Neural cell (in vitro differentiated cells): ENCODE results near the gene VIT. TPM values are rescaled to one million over a fixed set of nuclear protein-coding genes. Genes with fewer than 3 reads are reported as not detected.

ENCODE experiments used
- H2AFZ ChIP-seq: fragments of 200-600, 300-800 bp; sonication (generic), shearing (Covaris generic); 2 replicates; pipeline ENCODE4 v1.6.0; 2014; ENCODE audit warnings: low read depth, mild to moderate bottlenecking, antibody characterized with exemption, low read length, moderate library complexity
- H3F3A ChIP-seq: fragments of 200-600 bp; shearing (Covaris generic); 2 replicates; pipeline ENCODE4 v1.6.1; 2016; ENCODE audit warnings: mild to moderate bottlenecking, moderate library complexity, mixed read lengths, antibody characterized with exemption, low read length; ENCODE audit not compliant: insufficient read depth, poor library complexity, severe bottlenecking
- H3K27ac ChIP-seq: fragments of 200-600, 300-800 bp; sonication (generic), shearing (Covaris generic); 2 replicates; pipeline ENCODE4 v1.5.1; 2014; ENCODE audit warnings: mild to moderate bottlenecking, low read length, moderate library complexity
- H3K27me3 ChIP-seq: fragments of 300-800, 200-600 bp; sonication (generic), shearing (Covaris generic); 2 replicates; pipeline ENCODE4 v1.6.0; 2014; ENCODE audit warnings: mild to moderate bottlenecking, low read depth, low read length, moderate library complexity; ENCODE audit not compliant: insufficient read depth
- H3K36me3 ChIP-seq: fragments of 300-800, 200-600 bp; sonication (generic), shearing (Covaris generic); 2 replicates; pipeline ENCODE4 v1.5.1; 2014; ENCODE audit warnings: mild to moderate bottlenecking, antibody characterized with exemption, low read length, moderate library complexity; ENCODE audit not compliant: insufficient read depth
- H3K4me2 ChIP-seq: fragments of 300-800, 200-600 bp; sonication (generic), shearing (Covaris generic); 2 replicates; pipeline ENCODE4 v1.6.0; 2014; ENCODE audit warnings: mild to moderate bottlenecking, low read length
- H3K4me3 ChIP-seq: fragments of 300-800, 200-600 bp; sonication (generic), shearing (Covaris generic); 2 replicates; pipeline ENCODE4 v1.5.1; 2014; ENCODE audit warnings: mild to moderate bottlenecking, low read length, moderate library complexity
- H3K79me2 ChIP-seq: fragments of 200-600 bp; shearing (Covaris generic); replicated peaks from 2 replicates; pipeline ENCODE4 v1.6.0; 2014; ENCODE audit warnings: mild to moderate bottlenecking, low read length, moderate library complexity; ENCODE audit not compliant: insufficient read depth
- H3K9ac ChIP-seq: fragments of 300-800, 200-600 bp; sonication (generic), shearing (Covaris generic); 2 replicates; pipeline ENCODE4 v1.6.1; 2016; ENCODE audit warnings: mild to moderate bottlenecking, low read length, mixed read lengths
- H3K9me2 ChIP-seq: fragments of 200-600 bp; shearing (Covaris generic); 2 replicates; pipeline ENCODE4 v1.6.1; 2016; ENCODE audit warnings: mild to moderate bottlenecking, low read length, mixed read lengths; ENCODE audit not compliant: insufficient read depth
- H3K9me3 ChIP-seq: fragments of 200-600, 300-800 bp; sonication (generic), shearing (Covaris generic); 2 replicates; pipeline ENCODE4 v1.6.1; 2016; ENCODE audit warnings: mild to moderate bottlenecking, mixed run types, low read length, moderate library complexity, mixed read lengths
- H4K20me1 ChIP-seq: fragments of 200-600 bp; shearing (Covaris generic); 2 replicates; pipeline ENCODE4 v1.6.1; 2016; ENCODE audit warnings: mild to moderate bottlenecking, mixed run types; ENCODE audit not compliant: insufficient read depth
- EP300 ChIP-seq: fragments of 450-650 bp; conservative IDR thresholded peaks from 2 replicates; pipeline ENCODE4 v1.6.1; 2014; ENCODE audit warnings: antibody characterized with exemption, mild to moderate bottlenecking, moderate library complexity; ENCODE audit not compliant: poor library complexity, severe bottlenecking
- EZH2 ChIP-seq: fragments of 200-600, 300-800 bp; shearing (Covaris generic), sonication (generic); IDR thresholded peaks from 2 replicates; pipeline ENCODE4 v1.6.1; 2014; ENCODE audit warnings: antibody characterized with exemption, low read length, borderline replicate concordance, mild to moderate bottlenecking; ENCODE audit not compliant: insufficient read depth, poor library complexity, severe bottlenecking
- MXI1 ChIP-seq: fragments of 450-650 bp; conservative IDR thresholded peaks from 2 replicates; pipeline ENCODE4 v1.6.1; 2014; ENCODE audit warnings: antibody characterized with exemption, mild to moderate bottlenecking; ENCODE audit not compliant: poor library complexity, severe bottlenecking
- POLR2AphosphoS5 ChIP-seq: IDR thresholded peaks from 2 replicates; pipeline ENCODE4 v1.6.1; 2012
- RAD21 ChIP-seq: fragments of 450-650 bp; conservative IDR thresholded peaks from 2 replicates; pipeline ENCODE4 v1.6.1; 2014; ENCODE audit warnings: antibody characterized with exemption, mild to moderate bottlenecking, moderate library complexity
- SMC3 ChIP-seq: fragments of 450-650 bp; conservative IDR thresholded peaks from 2 replicates; pipeline ENCODE4 v1.6.1; 2014; ENCODE audit warnings: antibody characterized with exemption, mild to moderate bottlenecking, moderate library complexity; ENCODE audit not compliant: poor library complexity
- TAF1 ChIP-seq: IDR thresholded peaks from 2 replicates; pipeline ENCODE4 v1.6.1; 2012; ENCODE audit warnings: low read depth
- polyA plus RNA-seq: library from polyadenylated mRNA; depleted of rRNA; stranded (reverse); fragments of >200 nt; gene quantifications from 2 replicates; pipeline ENCODE4 v1.2.3, GENCODE V29; 2014
- TF ChIP-seq, protein P1 (sequence below): IDR thresholded peaks from 2 replicates; pipeline ENCODE4 v1.6.1; 2012; ENCODE audit warnings: borderline replicate concordance
- TF ChIP-seq, protein P2 (sequence below): fragments of 450-650 bp; IDR thresholded peaks from 2 replicates; pipeline ENCODE4 v1.5.1; 2014; ENCODE audit warnings: antibody characterized with exemption, mild to moderate bottlenecking, moderate library complexity; ENCODE audit not compliant: poor library complexity, severe bottlenecking

The VIT gene
- polyA plus RNA-seq, 1 donor from 2014 or later = not detected

DNA sequence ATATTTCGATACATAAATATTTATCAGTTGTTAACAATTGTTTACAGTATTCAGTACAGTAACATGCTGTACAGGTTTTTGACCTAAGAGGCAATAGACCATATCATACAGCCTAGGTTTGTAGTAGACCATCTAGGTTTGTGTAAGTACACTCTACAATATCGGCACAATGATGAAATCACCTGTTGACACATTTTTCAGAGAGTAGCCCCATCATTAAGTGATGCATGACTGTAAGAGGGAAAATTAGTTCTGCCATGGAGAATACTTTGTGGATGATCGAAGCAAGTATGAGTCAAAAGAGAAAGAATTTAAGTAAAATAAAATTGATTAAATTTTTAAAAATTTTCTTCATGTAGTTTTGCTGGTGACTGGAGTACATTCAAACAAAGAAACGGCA lies 32.6 kb downstream of the VIT start:
- Histone ChIP-seq H3F3A (no peaks in the 10 kb centered on the region), H2AFZ (no peak overlapping the region), H3K4me3 (no peak overlapping the region), H3K79me2 (no peaks in the 10 kb centered on the region), H3K4me2 (no peak overlapping the region), H3K9me3 (no peaks in the 10 kb centered on the region), H3K27me3 (no peaks in the 10 kb centered on the region), H3K9ac (no peak overlapping the region), H3K9me2 (no peaks in the 10 kb centered on the region), H4K20me1 (no peaks in the 10 kb centered on the region), H3K27ac (no peak overlapping the region), H3K36me3 (no peaks in the 10 kb centered on the region)
- TF ChIP-seq, protein P1, sequence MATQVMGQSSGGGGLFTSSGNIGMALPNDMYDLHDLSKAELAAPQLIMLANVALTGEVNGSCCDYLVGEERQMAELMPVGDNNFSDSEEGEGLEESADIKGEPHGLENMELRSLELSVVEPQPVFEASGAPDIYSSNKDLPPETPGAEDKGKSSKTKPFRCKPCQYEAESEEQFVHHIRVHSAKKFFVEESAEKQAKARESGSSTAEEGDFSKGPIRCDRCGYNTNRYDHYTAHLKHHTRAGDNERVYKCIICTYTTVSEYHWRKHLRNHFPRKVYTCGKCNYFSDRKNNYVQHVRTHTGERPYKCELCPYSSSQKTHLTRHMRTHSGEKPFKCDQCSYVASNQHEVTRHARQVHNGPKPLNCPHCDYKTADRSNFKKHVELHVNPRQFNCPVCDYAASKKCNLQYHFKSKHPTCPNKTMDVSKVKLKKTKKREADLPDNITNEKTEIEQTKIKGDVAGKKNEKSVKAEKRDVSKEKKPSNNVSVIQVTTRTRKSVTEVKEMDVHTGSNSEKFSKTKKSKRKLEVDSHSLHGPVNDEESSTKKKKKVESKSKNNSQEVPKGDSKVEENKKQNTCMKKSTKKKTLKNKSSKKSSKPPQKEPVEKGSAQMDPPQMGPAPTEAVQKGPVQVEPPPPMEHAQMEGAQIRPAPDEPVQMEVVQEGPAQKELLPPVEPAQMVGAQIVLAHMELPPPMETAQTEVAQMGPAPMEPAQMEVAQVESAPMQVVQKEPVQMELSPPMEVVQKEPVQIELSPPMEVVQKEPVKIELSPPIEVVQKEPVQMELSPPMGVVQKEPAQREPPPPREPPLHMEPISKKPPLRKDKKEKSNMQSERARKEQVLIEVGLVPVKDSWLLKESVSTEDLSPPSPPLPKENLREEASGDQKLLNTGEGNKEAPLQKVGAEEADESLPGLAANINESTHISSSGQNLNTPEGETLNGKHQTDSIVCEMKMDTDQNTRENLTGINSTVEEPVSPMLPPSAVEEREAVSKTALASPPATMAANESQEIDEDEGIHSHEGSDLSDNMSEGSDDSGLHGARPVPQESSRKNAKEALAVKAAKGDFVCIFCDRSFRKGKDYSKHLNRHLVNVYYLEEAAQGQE = no peak
- TF ChIP-seq RAD21 (no peak), MXI1 (no peak), POLR2AphosphoS5 (no peak), EZH2 (no peak), TAF1 (no peak), EP300 (no peak), SMC3 (no peak)
- TF ChIP-seq, protein P2, sequence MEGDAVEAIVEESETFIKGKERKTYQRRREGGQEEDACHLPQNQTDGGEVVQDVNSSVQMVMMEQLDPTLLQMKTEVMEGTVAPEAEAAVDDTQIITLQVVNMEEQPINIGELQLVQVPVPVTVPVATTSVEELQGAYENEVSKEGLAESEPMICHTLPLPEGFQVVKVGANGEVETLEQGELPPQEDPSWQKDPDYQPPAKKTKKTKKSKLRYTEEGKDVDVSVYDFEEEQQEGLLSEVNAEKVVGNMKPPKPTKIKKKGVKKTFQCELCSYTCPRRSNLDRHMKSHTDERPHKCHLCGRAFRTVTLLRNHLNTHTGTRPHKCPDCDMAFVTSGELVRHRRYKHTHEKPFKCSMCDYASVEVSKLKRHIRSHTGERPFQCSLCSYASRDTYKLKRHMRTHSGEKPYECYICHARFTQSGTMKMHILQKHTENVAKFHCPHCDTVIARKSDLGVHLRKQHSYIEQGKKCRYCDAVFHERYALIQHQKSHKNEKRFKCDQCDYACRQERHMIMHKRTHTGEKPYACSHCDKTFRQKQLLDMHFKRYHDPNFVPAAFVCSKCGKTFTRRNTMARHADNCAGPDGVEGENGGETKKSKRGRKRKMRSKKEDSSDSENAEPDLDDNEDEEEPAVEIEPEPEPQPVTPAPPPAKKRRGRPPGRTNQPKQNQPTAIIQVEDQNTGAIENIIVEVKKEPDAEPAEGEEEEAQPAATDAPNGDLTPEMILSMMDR = no peak

DNA sequence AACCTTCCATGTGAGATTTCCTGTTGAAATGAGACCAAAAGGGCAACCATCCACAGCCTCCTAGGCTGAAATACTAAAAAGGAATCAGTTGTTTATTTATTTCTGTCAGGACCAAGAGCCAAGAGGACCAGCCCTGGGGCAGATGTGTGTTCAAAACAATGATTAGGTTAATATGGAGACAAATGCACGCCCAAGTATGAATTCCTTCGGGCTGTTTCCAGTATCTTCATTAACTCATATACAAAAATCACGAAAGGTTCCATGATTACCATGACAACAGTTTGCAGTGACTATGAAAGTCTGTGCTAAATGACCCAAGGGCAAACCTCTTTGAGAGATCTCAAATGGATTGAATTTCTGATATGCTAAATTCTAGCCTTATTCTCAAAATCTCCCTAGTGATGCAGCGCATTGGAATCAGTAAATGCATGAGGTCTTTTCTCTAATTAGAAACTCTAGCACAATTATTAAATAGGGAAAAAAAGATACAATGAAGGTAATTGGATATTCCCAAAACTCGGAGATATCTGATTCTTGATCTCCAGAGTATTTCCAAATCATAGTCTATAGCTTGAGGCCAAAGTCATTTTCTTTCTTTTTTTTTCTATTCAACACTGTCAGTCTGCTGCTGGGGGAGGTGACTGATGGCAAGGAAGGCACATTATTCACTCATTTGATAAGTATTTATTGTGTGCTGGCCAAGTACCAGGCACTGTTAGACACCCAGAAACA lies 35.6 kb downstream of the VIT start:
- Histone ChIP-seq H4K20me1 (no peaks in the 10 kb centered on the region), H3K9ac (no peak overlapping the region), H3K27ac (no peak overlapping the region), H3K27me3 (no peaks in the 10 kb centered on the region), H2AFZ (no peak overlapping the region), H3K9me3 (no peaks in the 10 kb centered on the region), H3K79me2 (no peaks in the 10 kb centered on the region), H3F3A (no peaks in the 10 kb centered on the region), H3K4me2 (no peak overlapping the region), H3K36me3 (no peaks in the 10 kb centered on the region), H3K9me2 (no peaks in the 10 kb centered on the region), H3K4me3 (no peak overlapping the region)
- TF ChIP-seq TAF1 = no peak
- TF ChIP-seq, protein P2 = no peak
